Measurements from ENCODE around the gene HEMGN. TPM values are rescaled to one million over a fixed set of nuclear protein-coding genes. Genes with fewer than 3 reads are reported as not detected.
A peak's percentile ranks its signal among the peaks of the same experiment; 100 is the strongest.

Gene HEMGN
- total and polyA plus RNA-seq, 2 experiments from 2014 or later, result not detected

- Histone ChIP-seq H3K4me2 (no peak overlapping the region), H4K20me1 (replicated peaks; ENCODE audit: insufficient read depth) (no peaks in the 10 kb centered on the region; the same call in 1 of the 2 replicates), H3K27ac (ENCODE audit: low read depth) (no peak overlapping the region), H3K79me2 (replicated peaks; ENCODE audit: insufficient read depth) (no peaks in the 10 kb centered on the region), H3K9me2 (ENCODE audit: insufficient read depth) (no peaks in the 10 kb centered on the region), H3K4me3 (no peak overlapping the region), H3K4me1 (ENCODE audit: insufficient read depth) (no peaks in the 10 kb centered on the region), H3K36me3 (ENCODE audit: insufficient read depth) (no peaks in the 10 kb centered on the region), H2AFZ (no peak overlapping the region), H3F3A (replicated peaks; ENCODE audit: low read depth) (no peaks in the 10 kb centered on the region), H3K27me3 (ENCODE audit: insufficient read depth) (peaks cover 50% of the 10 kb centered on the region)
- Mint-ChIP-seq H3K9me3 (no peaks in the 10 kb centered on the region; the same call in 2 of the 3 replicates), H3K4me1 (peaks cover 5% of the 10 kb centered on the region; the same call in 1 of the 3 replicates), H3K36me3 (ENCODE audit: low read depth) (no peaks in the 10 kb centered on the region), H3K27ac (no peak overlapping the region), H3K4me3 (no peak overlapping the region), H3K27me3 (ENCODE audit: insufficient read depth, low read depth, poor library complexity) (peaks cover 39% of the 10 kb centered on the region)
- ATAC-seq, result no peak
- DNase-seq (ENCODE audit: low spot score), result no peak
- TF ChIP-seq JUNB (IDR thresholded peaks at IDR 0.05; ENCODE audit: unreplicated experiment) (no peak), EZH2phosphoT487 (IDR thresholded peaks at IDR 0.05; ENCODE audit: unreplicated experiment) (no peak), ZNF114 (CRISPR knock-in tag; IDR thresholded peaks at IDR 0.05) (no peak), STAT1 (IDR thresholded peaks at IDR 0.05; ENCODE audit: unreplicated experiment) (no peak), ETS1 (IDR thresholded peaks at IDR 0.05) (no peak), ZNF331 (CRISPR knock-in tag; IDR thresholded peaks at IDR 0.05; ENCODE audit: low read depth) (no peak), CTCF (conservative IDR thresholded peaks at IDR 0.05; ENCODE audit: low read depth in 2 of 2) (no peak)
These were observed 31.0 kb upstream of the HEMGN start for GRCh38 chr9:97969014-97969413.

- Histone ChIP-seq H3K27me3 (ENCODE audit: insufficient read depth) (peaks cover 27% of the 10 kb centered on the region), H3K27ac (ENCODE audit: low read depth) (no peak overlapping the region), H3K9me2 (ENCODE audit: insufficient read depth) (no peaks in the 10 kb centered on the region), H3F3A (replicated peaks; ENCODE audit: low read depth) (no peaks in the 10 kb centered on the region), H3K4me1 (ENCODE audit: insufficient read depth) (no peaks in the 10 kb centered on the region), H2AFZ (no peak overlapping the region), H3K79me2 (replicated peaks; ENCODE audit: insufficient read depth) (no peaks in the 10 kb centered on the region), H3K4me3 (no peak overlapping the region), H3K4me2 (no peak overlapping the region), H4K20me1 (replicated peaks; ENCODE audit: insufficient read depth) (no peaks in the 10 kb centered on the region), H3K36me3 (ENCODE audit: insufficient read depth) (no peaks in the 10 kb centered on the region)
- peaks cover 20% of the 10 kb centered on the region for H3K27me3 Mint-ChIP-seq (ENCODE audit: insufficient read depth, low read depth, poor library complexity)
- H3K4me3 Mint-ChIP-seq, result no peak overlapping the region
- DNase-seq (ENCODE audit: low spot score), result peak; percentile 50
- no peak overlapping the region for H3K27ac Mint-ChIP-seq
- peaks cover 5% of the 10 kb centered on the region; the same call in 1 of the 3 replicates for H3K4me1 Mint-ChIP-seq
- peak; percentile 90 for ATAC-seq
- no peaks in the 10 kb centered on the region for H3K9me3 Mint-ChIP-seq
- no peaks in the 10 kb centered on the region for H3K36me3 Mint-ChIP-seq (ENCODE audit: low read depth)
- TF ChIP-seq ETS1 (IDR thresholded peaks at IDR 0.05), result no peak
- TF ChIP-seq ZNF462 (CRISPR knock-in tag; IDR thresholded peaks at IDR 0.05), result no peak
- TF ChIP-seq EZH2phosphoT487 (IDR thresholded peaks at IDR 0.05; ENCODE audit: unreplicated experiment), result no peak
- TF ChIP-seq CREB1 (CRISPR knock-in tag; IDR thresholded peaks at IDR 0.05; ENCODE audit: low read depth), result no peak
- TF ChIP-seq NANOG (IDR thresholded peaks at IDR 0.05; ENCODE audit: borderline replicate concordance), result no peak
- TF ChIP-seq EZH2 (IDR thresholded peaks at IDR 0.05; ENCODE audit: low read depth, unreplicated experiment), result no peak
- TF ChIP-seq STAT1 (IDR thresholded peaks at IDR 0.05; ENCODE audit: unreplicated experiment), result no peak
- TF ChIP-seq ZNF114 (CRISPR knock-in tag; IDR thresholded peaks at IDR 0.05), result no peak
These were observed 28.5 kb upstream of the HEMGN start for GRCh38 chr9:97966493-97966892.
